ENCODE data around the gene DKKL1.

DNA sequence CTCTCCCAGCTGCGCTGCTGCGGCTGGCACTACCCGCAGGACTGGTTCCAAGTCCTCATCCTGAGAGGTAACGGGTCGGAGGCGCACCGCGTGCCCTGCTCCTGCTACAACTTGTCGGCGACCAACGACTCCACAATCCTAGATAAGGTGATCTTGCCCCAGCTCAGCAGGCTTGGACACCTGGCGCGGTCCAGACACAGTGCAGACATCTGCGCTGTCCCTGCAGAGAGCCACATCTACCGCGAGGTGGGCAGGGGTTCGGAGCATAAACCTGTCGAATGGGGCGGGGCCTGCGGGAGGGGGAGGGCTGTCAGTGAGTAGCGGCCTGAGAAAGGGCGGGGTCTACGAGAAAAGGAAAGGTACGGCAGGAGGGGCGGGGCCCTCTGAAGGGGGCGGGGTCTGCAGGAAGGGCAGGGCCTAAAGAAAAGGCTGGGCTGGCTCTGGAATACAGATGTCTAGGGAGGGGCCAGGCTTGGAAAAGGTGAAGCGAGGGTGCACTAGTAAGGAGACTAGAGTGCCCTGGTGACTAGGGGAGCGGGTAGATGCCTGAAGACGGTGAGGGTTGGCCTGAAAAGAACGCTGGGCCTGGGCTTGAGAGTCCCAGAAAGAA lies 24.9 kb upstream of the DKKL1 start:
- TF ChIP-seq, protein P1, sequence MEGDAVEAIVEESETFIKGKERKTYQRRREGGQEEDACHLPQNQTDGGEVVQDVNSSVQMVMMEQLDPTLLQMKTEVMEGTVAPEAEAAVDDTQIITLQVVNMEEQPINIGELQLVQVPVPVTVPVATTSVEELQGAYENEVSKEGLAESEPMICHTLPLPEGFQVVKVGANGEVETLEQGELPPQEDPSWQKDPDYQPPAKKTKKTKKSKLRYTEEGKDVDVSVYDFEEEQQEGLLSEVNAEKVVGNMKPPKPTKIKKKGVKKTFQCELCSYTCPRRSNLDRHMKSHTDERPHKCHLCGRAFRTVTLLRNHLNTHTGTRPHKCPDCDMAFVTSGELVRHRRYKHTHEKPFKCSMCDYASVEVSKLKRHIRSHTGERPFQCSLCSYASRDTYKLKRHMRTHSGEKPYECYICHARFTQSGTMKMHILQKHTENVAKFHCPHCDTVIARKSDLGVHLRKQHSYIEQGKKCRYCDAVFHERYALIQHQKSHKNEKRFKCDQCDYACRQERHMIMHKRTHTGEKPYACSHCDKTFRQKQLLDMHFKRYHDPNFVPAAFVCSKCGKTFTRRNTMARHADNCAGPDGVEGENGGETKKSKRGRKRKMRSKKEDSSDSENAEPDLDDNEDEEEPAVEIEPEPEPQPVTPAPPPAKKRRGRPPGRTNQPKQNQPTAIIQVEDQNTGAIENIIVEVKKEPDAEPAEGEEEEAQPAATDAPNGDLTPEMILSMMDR (IDR thresholded peaks at IDR 0.05) = no peak
- TF ChIP-seq POLR2A (IDR thresholded peaks at IDR 0.05) = no peak
